Activated T-cell treated with anti-CD3 and anti-CD28 coated beads, Interleukin-2, amount 50 U/mL, for 24 hours (primary cell): ENCODE measurements around the gene DSCAML1.

ENCODE experiments used
- DNase-seq: peaks from one replicate; pipeline ENCODE4 v3.0.0-alpha.2; 2020
- H3K27ac Mint-ChIP-seq: 2 replicates; pipeline ENCODE4 v1.8.0; 2020; ENCODE audit warnings: mild to moderate bottlenecking, mixed read lengths
- H3K27me3 Mint-ChIP-seq: 2 replicates; pipeline ENCODE4 v1.8.0; 2020; ENCODE audit warnings: mixed read lengths
- H3K36me3 Mint-ChIP-seq: 2 replicates; pipeline ENCODE4 v1.8.0; 2020; ENCODE audit warnings: low read depth, mixed read lengths
- H3K4me1 Mint-ChIP-seq: 2 replicates; pipeline ENCODE4 v1.8.0; 2020; ENCODE audit warnings: low read depth, mixed read lengths
- H3K4me3 Mint-ChIP-seq: 2 replicates; pipeline ENCODE4 v1.8.0; 2020; ENCODE audit warnings: mild to moderate bottlenecking, moderate library complexity, mixed read lengths
- H3K9me3 Mint-ChIP-seq: 2 replicates; pipeline ENCODE4 v1.8.0; 2020; ENCODE audit warnings: mixed read lengths

Gene DSCAML1

GRCh38 chr11:117509543-117509942, 287.5 kb downstream of the DSCAML1 start:
- H3K27ac Mint-ChIP-seq: no peak overlapping the region

GRCh38 chr11:117506971-117507370, 290.0 kb downstream of the DSCAML1 start:
- H3K36me3 Mint-ChIP-seq: no peaks in the 10 kb centered on the region
- H3K27ac Mint-ChIP-seq: no peak overlapping the region

More at GRCh38 chr11:117509543-117509942, 287.5 kb downstream of the DSCAML1 start:
- Mint-ChIP-seq H3K27me3 (peaks cover 3% of the 10 kb centered on the region), H3K9me3 (no peaks in the 10 kb centered on the region), H3K36me3 (no peaks in the 10 kb centered on the region), H3K4me3 (no peak overlapping the region), H3K4me1 (no peaks in the 10 kb centered on the region)
- no peak for DNase-seq

DNA sequence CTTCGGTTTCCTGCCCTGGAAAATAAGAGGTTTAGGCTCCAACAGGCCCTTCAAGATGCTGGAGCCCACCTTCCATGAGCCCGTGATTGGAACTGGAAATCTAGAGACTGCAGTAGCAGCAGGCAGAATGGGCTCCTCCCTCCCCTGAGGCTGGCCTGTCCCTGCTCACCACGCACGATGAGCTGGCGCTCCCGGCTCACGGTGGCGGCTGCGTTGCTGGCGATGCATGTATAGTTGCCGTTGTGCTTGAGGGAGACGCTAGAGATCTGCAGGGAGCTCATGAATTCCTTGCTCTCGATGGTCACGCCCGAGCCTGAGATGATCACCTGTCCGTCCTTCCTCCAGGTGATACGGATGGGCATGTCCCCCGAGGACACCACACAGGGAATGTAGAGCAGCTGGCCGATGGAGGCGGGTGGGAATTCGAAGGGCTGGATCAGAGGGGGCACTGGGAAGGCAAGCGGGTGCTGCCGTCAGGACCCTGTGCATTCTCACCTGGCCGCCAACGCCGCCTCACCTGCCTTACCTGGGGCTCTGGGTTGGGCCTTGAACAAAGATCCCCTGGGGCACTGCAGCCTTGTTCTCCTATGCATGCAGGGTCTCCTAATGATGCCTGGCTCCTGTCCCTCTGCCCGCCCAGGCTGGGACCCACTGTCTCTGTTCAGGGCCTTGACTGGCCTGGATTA, 291.6 kb downstream of the DSCAML1 start:
- no peaks in the 10 kb centered on the region for H3K4me1 Mint-ChIP-seq
- H3K36me3 Mint-ChIP-seq: no peaks in the 10 kb centered on the region
- H3K27me3 Mint-ChIP-seq: no peaks in the 10 kb centered on the region
- no peak overlapping the region for H3K27ac Mint-ChIP-seq
- no peaks in the 10 kb centered on the region for H3K9me3 Mint-ChIP-seq
- H3K4me3 Mint-ChIP-seq: no peak overlapping the region
- no peak for DNase-seq

More at GRCh38 chr11:117506971-117507370, 290.0 kb downstream of the DSCAML1 start:
- Mint-ChIP-seq H3K9me3 (no peaks in the 10 kb centered on the region), H3K27me3 (peaks cover 3% of the 10 kb centered on the region), H3K4me1 (no peaks in the 10 kb centered on the region), H3K4me3 (no peak overlapping the region)
- no peak for DNase-seq

GRCh38 chr11:117502779-117503100, 294.3 kb downstream of the DSCAML1 start:
- no peaks in the 10 kb centered on the region for H3K36me3 Mint-ChIP-seq
- no peak overlapping the region for H3K27ac Mint-ChIP-seq
- H3K27me3 Mint-ChIP-seq: no peaks in the 10 kb centered on the region
- no peaks in the 10 kb centered on the region for H3K4me1 Mint-ChIP-seq
- no peak for DNase-seq
- no peaks in the 10 kb centered on the region for H3K9me3 Mint-ChIP-seq
- no peak overlapping the region for H3K4me3 Mint-ChIP-seq

DNA sequence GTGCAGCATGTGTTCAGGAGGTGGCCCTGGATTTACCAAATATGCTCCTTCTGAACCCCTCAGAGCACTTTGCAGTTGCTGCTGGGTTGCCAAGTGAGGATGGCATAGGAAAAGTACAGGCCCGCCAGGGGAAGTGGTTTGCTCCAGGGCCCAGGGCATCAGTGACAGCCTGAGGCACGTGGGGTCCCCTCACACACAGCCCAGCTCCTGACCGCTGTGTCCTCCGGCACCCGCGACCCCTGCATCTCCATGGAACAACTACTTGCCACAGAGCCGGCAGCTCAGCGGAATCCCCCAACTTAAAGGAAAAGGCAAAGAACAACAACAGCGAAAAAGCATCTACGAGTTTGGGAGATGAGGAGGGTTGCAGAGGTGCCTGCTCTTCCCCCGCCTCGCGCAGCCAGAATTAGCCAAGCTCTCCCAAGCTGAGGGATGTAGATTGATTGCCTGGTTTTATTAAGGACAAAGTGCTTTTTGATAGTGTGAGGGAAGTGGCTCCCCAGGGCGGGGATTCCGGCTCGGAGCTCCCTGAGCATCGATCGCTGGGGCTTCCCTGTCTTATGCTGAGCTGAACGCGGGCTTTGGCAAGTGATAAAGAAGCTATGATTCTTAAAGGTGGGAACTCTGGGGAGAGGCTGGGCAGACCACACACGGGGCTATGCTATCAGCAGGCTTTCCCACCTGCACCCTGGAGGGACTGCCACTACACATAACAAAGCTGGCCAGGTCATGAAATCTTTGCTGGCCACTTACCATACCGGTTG, 294.8 kb downstream of the DSCAML1 start:
- no peaks in the 10 kb centered on the region for H3K36me3 Mint-ChIP-seq
- no peaks in the 10 kb centered on the region for H3K9me3 Mint-ChIP-seq
- H3K27ac Mint-ChIP-seq: no peak overlapping the region
- no peak overlapping the region for H3K4me3 Mint-ChIP-seq
- H3K27me3 Mint-ChIP-seq: no peaks in the 10 kb centered on the region
- no peak for DNase-seq
- no peaks in the 10 kb centered on the region for H3K4me1 Mint-ChIP-seq

- H3K4me1 Mint-ChIP-seq: no peaks in the 10 kb centered on the region
These were observed 295.6 kb downstream of the DSCAML1 start for GRCh38 chr11:117501237-117501898.

GRCh38 chr11:117498791-117499190, 298.2 kb downstream of the DSCAML1 start:
- Mint-ChIP-seq H3K27me3 (no peaks in the 10 kb centered on the region), H3K4me3 (no peak overlapping the region), H3K9me3 (no peaks in the 10 kb centered on the region), H3K27ac (no peak overlapping the region), H3K4me1 (no peaks in the 10 kb centered on the region), H3K36me3 (no peaks in the 10 kb centered on the region)
- DNase-seq: no peak

More at GRCh38 chr11:117501237-117501898, 295.6 kb downstream of the DSCAML1 start:
- DNase-seq: no peak
- Mint-ChIP-seq H3K27ac (no peak overlapping the region), H3K36me3 (no peaks in the 10 kb centered on the region), H3K4me3 (no peak overlapping the region), H3K27me3 (no peaks in the 10 kb centered on the region), H3K9me3 (no peaks in the 10 kb centered on the region)

DNA sequence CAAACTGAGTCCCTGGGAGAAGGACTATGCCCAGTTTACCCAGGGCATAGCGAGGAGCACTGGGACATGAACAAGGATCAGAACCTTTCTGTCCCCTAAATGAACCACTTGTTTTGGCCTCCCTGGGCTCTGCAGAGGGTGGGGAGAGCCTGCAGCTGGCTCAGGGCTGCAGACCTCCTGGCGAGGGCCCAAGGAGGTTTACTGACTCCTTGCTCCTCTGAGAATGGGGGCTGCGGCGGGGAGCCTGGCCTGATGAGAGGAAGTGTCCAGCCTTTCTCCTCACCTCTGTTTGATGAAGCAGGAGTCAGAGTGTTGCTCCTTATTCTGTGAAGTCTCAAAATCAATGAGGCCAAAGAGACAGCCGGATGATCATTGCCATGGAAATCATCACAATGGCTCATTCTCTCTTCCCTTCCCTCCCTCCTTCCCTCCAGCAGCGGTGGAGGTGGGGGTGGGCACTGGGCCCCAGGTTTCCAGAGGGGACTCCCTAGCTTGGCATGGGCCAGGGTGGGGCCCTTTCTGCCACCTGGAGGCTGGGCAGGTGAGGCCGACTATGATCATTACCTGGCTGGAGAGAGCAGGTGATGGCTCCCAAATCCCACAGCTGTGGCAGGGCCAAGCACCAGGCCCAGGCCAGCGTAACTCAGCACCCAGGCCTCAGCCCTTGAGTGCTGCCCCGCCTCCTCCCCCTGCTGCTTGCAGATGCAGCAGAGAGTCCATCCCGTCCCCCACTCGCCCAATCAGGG, 299.6 kb downstream of the DSCAML1 start:
- Mint-ChIP-seq H3K4me1 (no peaks in the 10 kb centered on the region), H3K4me3 (no peak overlapping the region)

GRCh38 chr11:117495357-117495756, 301.7 kb downstream of the DSCAML1 start:
- Mint-ChIP-seq H3K9me3 (no peaks in the 10 kb centered on the region), H3K4me3 (no peak overlapping the region), H3K4me1 (no peaks in the 10 kb centered on the region), H3K36me3 (no peaks in the 10 kb centered on the region), H3K27me3 (peaks cover 6% of the 10 kb centered on the region), H3K27ac (no peak overlapping the region)
- DNase-seq: no peak

More for the DNA sequence above, 299.6 kb downstream of the DSCAML1 start:
- H3K36me3 Mint-ChIP-seq: no peaks in the 10 kb centered on the region
- no peak for DNase-seq
- H3K27ac Mint-ChIP-seq: no peak overlapping the region
- H3K27me3 Mint-ChIP-seq: no peaks in the 10 kb centered on the region
- H3K9me3 Mint-ChIP-seq: no peaks in the 10 kb centered on the region

DNA sequence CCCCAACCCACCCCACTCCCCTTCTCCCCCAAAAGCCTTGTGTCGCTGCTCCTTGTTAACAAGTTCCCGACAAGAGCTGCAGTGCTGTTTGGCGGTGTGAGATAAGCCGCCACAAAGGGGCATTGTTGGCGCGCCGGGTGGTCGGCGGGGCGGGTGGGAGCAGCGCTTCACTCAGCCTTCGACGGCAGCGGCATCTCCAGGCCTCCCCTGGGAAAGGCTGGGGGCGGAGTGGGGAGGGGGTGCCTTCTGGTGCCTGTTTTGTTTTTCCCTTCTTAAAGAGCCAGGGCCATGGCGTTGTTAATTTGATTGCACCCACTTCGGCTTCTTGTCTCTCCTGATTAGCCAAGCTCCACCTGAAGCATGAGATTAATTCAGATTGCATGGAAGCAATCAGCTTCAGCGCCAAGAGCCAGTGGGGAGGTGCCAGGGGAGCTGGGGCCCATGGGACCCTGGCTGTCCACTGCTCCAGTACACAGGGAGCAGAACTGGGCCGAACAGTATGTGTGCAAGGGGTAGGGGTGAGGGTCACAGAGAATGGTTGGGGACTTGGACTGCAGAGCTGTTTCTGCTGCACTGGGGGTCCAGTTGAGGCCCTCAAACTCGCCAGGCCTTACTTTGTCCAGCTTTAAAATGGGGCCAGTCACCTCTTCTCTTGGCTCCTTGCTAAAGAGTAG, 304.3 kb downstream of the DSCAML1 start:
- H3K4me3 Mint-ChIP-seq: no peak overlapping the region
- no peak overlapping the region for H3K27ac Mint-ChIP-seq
- no peaks in the 10 kb centered on the region for H3K4me1 Mint-ChIP-seq
- no peak for DNase-seq
- H3K36me3 Mint-ChIP-seq: no peaks in the 10 kb centered on the region
- H3K27me3 Mint-ChIP-seq: peaks cover 12% of the 10 kb centered on the region
- no peaks in the 10 kb centered on the region for H3K9me3 Mint-ChIP-seq

DNA sequence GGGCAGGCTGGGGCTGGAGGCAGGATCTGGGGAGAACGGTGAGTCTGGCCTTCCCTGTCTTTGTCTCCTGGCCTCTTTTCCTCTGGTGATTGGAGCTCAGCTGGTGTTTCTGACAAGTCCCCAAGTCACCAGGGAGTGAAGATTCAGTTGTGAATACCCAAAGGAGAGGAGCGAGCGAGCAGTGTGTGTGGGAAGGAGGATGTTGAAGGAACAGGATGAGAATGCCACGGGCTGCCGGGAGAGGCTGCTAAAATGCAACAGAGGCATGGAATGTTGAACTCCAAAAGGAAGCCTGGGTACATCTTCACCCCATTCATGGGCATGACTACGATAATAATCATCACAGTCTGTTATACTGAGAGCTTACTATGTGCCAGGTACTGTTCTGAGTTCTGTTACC, 306.1 kb downstream of the DSCAML1 start:
- Mint-ChIP-seq H3K4me1 (no peaks in the 10 kb centered on the region), H3K27ac (no peak overlapping the region), H3K27me3 (peaks cover 12% of the 10 kb centered on the region), H3K36me3 (no peaks in the 10 kb centered on the region), H3K4me3 (no peak overlapping the region), H3K9me3 (no peaks in the 10 kb centered on the region)
- no peak for DNase-seq

DNA sequence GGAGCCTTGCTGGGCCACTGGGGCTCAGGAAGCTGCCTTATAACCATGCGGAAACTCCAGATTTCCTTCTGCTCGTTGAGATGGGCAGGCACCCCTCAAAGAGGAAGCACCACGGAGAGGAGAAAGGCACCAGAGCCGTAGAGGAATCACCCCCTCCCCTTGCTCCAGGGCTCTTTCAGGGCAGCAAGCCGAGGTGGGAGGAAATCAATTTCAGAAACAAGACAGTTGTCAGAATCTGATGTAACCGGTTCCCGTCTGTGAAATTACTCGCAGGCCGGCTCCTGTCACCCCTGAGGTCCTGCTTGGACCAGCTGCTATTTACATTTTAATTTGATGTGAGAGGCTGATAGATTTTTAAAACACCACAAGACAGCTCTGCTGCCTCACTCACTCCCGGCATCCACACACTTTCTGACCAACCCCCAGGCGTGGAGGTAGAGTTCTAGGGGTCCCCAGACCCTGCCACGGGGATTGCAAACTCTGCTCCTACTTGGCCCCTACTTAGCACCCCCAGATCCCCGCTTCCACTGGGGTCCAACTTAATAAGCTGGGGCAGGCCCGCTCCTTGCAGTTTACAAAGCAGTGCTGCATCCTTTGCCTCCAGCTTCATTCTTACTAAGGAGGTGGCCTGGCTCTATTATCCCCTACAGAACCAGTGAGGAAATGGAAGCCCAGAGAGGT, 306.9 kb downstream of the DSCAML1 start:
- no peaks in the 10 kb centered on the region for H3K4me1 Mint-ChIP-seq
- peaks cover 12% of the 10 kb centered on the region for H3K27me3 Mint-ChIP-seq
- H3K27ac Mint-ChIP-seq: no peak overlapping the region

GRCh38 chr11:117488996-117489952, 307.7 kb downstream of the DSCAML1 start:
- Mint-ChIP-seq H3K4me3 (no peak overlapping the region), H3K27me3 (peaks cover 12% of the 10 kb centered on the region), H3K36me3 (no peaks in the 10 kb centered on the region), H3K4me1 (no peaks in the 10 kb centered on the region), H3K27ac (no peak overlapping the region), H3K9me3 (no peaks in the 10 kb centered on the region)
- no peak for DNase-seq

More for the DNA sequence above, 306.9 kb downstream of the DSCAML1 start:
- Mint-ChIP-seq H3K4me3 (no peak overlapping the region), H3K9me3 (no peaks in the 10 kb centered on the region), H3K36me3 (no peaks in the 10 kb centered on the region)
- no peak for DNase-seq
